ENCODE data around the gene DENND6A. TPM values are rescaled to one million over a fixed set of nuclear protein-coding genes. Genes with fewer than 3 reads are reported as not detected.

Gene DENND6A
- total RNA-seq, 4 donors from 2014 or later = 17.4 to 26.9 (median 18.8) TPM

- Histone ChIP-seq H3K36me3 (no peaks in the 10 kb centered on the region), H3K4me3 (no peak overlapping the region), H3K4me1 (no peaks in the 10 kb centered on the region), H3K27ac (no peak overlapping the region), H3K27me3 (no peaks in the 10 kb centered on the region), H3K9me3 (no peaks in the 10 kb centered on the region)
- TF ChIP-seq CTCF (IDR thresholded peaks at IDR 0.05) (no peak), POLR2A (IDR thresholded peaks at IDR 0.05) (no peak), EP300 (IDR thresholded peaks at IDR 0.05) (no peak), POLR2AphosphoS5 (IDR thresholded peaks at IDR 0.05) (no peak)
- DNase-seq (ENCODE audit: low spot score in 2 of 2) = no peak
Measured at GRCh38 chr3:57726397-57726796, 33.5 kb upstream of the DENND6A start.

GRCh38 chr3:57718118-57718517, 25.2 kb upstream of the DENND6A start:
- no peak overlapping the region for H3K4me3 ChIP-seq
- H3K36me3 ChIP-seq = no peaks in the 10 kb centered on the region
- H3K4me1 ChIP-seq = no peaks in the 10 kb centered on the region
- no peak overlapping the region for H3K27ac ChIP-seq
- DNase-seq (ENCODE audit: low spot score in 2 of 2) = no peak
- 94% methylated on average over 1 of the region's 1 CpG for WGBS
- no peak for TF ChIP-seq CTCF (IDR thresholded peaks at IDR 0.05)
- no peak for TF ChIP-seq POLR2A (IDR thresholded peaks at IDR 0.05)
- TF ChIP-seq EP300 (IDR thresholded peaks at IDR 0.05) = no peak
- TF ChIP-seq POLR2AphosphoS5 (IDR thresholded peaks at IDR 0.05) = no peak
- no peaks in the 10 kb centered on the region for H3K27me3 ChIP-seq
- no peaks in the 10 kb centered on the region for H3K9me3 ChIP-seq

- no peak for DNase-seq (ENCODE audit: low spot score in 2 of 2)
- H3K9me3 ChIP-seq = no peaks in the 10 kb centered on the region
- no peak overlapping the region for H3K27ac ChIP-seq
- no peaks in the 10 kb centered on the region for H3K36me3 ChIP-seq
- no peak overlapping the region for H3K4me3 ChIP-seq
- no peaks in the 10 kb centered on the region for H3K27me3 ChIP-seq
- no peak for TF ChIP-seq POLR2A (IDR thresholded peaks at IDR 0.05)
- no peak for TF ChIP-seq POLR2AphosphoS5 (IDR thresholded peaks at IDR 0.05)
- TF ChIP-seq CTCF (IDR thresholded peaks at IDR 0.05) = no peak
- TF ChIP-seq EP300 (IDR thresholded peaks at IDR 0.05) = no peak
- WGBS = 81% methylated on average over 6 of the region's 6 CpGs
- H3K4me1 ChIP-seq = no peaks in the 10 kb centered on the region
Measured at GRCh38 chr3:57717205-57717868, 24.5 kb upstream of the DENND6A start.

GRCh38 chr3:57715686-57716085, 22.8 kb upstream of the DENND6A start:
- 82% methylated on average over 4 of the region's 4 CpGs for WGBS
- no peak for DNase-seq (ENCODE audit: low spot score in 2 of 2)
- Histone ChIP-seq H3K27me3 (no peaks in the 10 kb centered on the region), H3K27ac (no peak overlapping the region), H3K9me3 (no peaks in the 10 kb centered on the region), H3K36me3 (no peaks in the 10 kb centered on the region), H3K4me1 (no peaks in the 10 kb centered on the region), H3K4me3 (no peak overlapping the region)
- TF ChIP-seq POLR2A (IDR thresholded peaks at IDR 0.05) (no peak), POLR2AphosphoS5 (IDR thresholded peaks at IDR 0.05) (no peak), EP300 (IDR thresholded peaks at IDR 0.05) (no peak), CTCF (IDR thresholded peaks at IDR 0.05) (no peak)

- TF ChIP-seq EP300 (IDR thresholded peaks at IDR 0.05) (no peak), CTCF (IDR thresholded peaks at IDR 0.05) (no peak), POLR2AphosphoS5 (IDR thresholded peaks at IDR 0.05) (no peak), POLR2A (IDR thresholded peaks at IDR 0.05) (no peak)
- Histone ChIP-seq H3K9me3 (no peaks in the 10 kb centered on the region), H3K4me3 (no peak overlapping the region), H3K27me3 (no peaks in the 10 kb centered on the region), H3K36me3 (no peaks in the 10 kb centered on the region), H3K4me1 (peaks cover 10% of the 10 kb centered on the region), H3K27ac (peak overlapping the region; percentile 32)
- no peak for DNase-seq (ENCODE audit: low spot score in 2 of 2)
- 5% methylated on average over 2 of the region's 2 CpGs for WGBS
Measured at GRCh38 chr3:57709559-57709958, 16.7 kb upstream of the DENND6A start.
